H1 (cell line): ENCODE data around the gene PRPF6.

Experiments
- BACH1 ChIP-seq: IDR thresholded peaks from 2 replicates; pipeline ENCODE4 v1.6.1; 2012; ENCODE audit warnings: low read length, improper control_type of control experiment
- CTCF ChIP-seq, 3 experiments: IDR thresholded peaks; 1 replicate in 2 of 3; 2 replicates in 1 of 3; pipeline versions ENCODE4 v1.5.1 to v1.6.1; 2011; ENCODE audit warnings: low read length in 3 of 3, mild to moderate bottlenecking in 3 of 3, inconsistent platforms in 2 of 3, low read depth in 1 of 3, moderate library complexity in 1 of 3; ENCODE audit not compliant: insufficient read depth in 1 of 3; ENCODE audit errors: control extremely low read depth in 1 of 3
- EP300 ChIP-seq, 2 experiments: IDR thresholded peaks; 1 replicate in 1 of 2; 2 replicates in 1 of 2; pipeline ENCODE4 v1.6.1; 2011 to 2012; ENCODE audit warnings: low read depth in 2 of 2, low read length in 2 of 2, mild to moderate bottlenecking in 2 of 2, borderline replicate concordance in 1 of 2, inconsistent platforms in 1 of 2, moderate library complexity in 1 of 2
- EZH2 ChIP-seq: fragments of 200-600 bp; sonication (generic); IDR thresholded peaks from 2 replicates; pipeline ENCODE4 v1.7.1; 2012; ENCODE audit warnings: low read depth, mild to moderate bottlenecking, moderate library complexity, low read length, inconsistent platforms; ENCODE audit not compliant: severe bottlenecking
- GABPA ChIP-seq: IDR thresholded peaks from 2 replicates; pipeline ENCODE4 v1.6.1; 2011; ENCODE audit warnings: mild to moderate bottlenecking, low read length, moderate library complexity, borderline replicate concordance; ENCODE audit not compliant: insufficient read depth
- GTF2F1 ChIP-seq: IDR thresholded peaks from 2 replicates; pipeline ENCODE4 v1.6.1; 2012; ENCODE audit warnings: low read depth, low read length, improper control_type of control experiment, borderline replicate concordance
- HDAC2 ChIP-seq, 2 experiments: fragments of 300-600 bp in 1 of 2; sonication (generic) in 1 of 2; IDR thresholded peaks; 2 replicates each; pipeline ENCODE4 v1.6.1; 2011 to 2012; ENCODE audit warnings: low read depth in 2 of 2, low read length in 2 of 2, mild to moderate bottlenecking in 2 of 2, moderate library complexity in 2 of 2, borderline replicate concordance in 1 of 2, inconsistent platforms in 1 of 2
- JUND ChIP-seq: IDR thresholded peaks from 2 replicates; pipeline ENCODE4 v1.6.1; 2011; ENCODE audit warnings: mild to moderate bottlenecking, improper control_type of control experiment, low read length
- MAX ChIP-seq: IDR thresholded peaks from 2 replicates; pipeline ENCODE4 v1.6.1; 2012; ENCODE audit warnings: inconsistent platforms
- POLR2AphosphoS5 ChIP-seq: IDR thresholded peaks from 2 replicates; pipeline ENCODE4 v1.6.1; 2011; ENCODE audit warnings: low read depth, low read length
- SP2 ChIP-seq: IDR thresholded peaks from 2 replicates; pipeline ENCODE4 v1.6.1; 2012; ENCODE audit warnings: mild to moderate bottlenecking, low read length, inconsistent platforms
- SRF ChIP-seq: IDR thresholded peaks from 2 replicates; pipeline ENCODE4 v1.6.1; 2011; ENCODE audit warnings: mild to moderate bottlenecking, low read depth, low read length, moderate library complexity
- TAF1 ChIP-seq: IDR thresholded peaks from 2 replicates; pipeline ENCODE4 v1.6.1; 2011; ENCODE audit warnings: mild to moderate bottlenecking, low read depth, low read length
- ZNF274 ChIP-seq: IDR thresholded peaks from 2 replicates; pipeline ENCODE4 v1.7.0; 2012; ENCODE audit warnings: low read length, borderline replicate concordance; ENCODE audit errors: extremely low read depth

GRCh38 chr20:64033981-64034493 lies 53.1 kb downstream of the PRPF6 start:
- TF ChIP-seq GABPA = no peak
- TF ChIP-seq BACH1 = no peak
- TF ChIP-seq CTCF (IDR thresholded peaks at IDR 0.05; ENCODE audit: control extremely low read depth in 1 of 3, insufficient read depth in 1 of 3, low read depth in 1 of 3, low read length in 3 of 3) = no peak
- TF ChIP-seq EP300 (IDR thresholded peaks at IDR 0.05; ENCODE audit: borderline replicate concordance in 1 of 2, low read depth in 2 of 2, low read length in 2 of 2) = no peak
- no peak for TF ChIP-seq EZH2
- no peak for TF ChIP-seq JUND
- TF ChIP-seq HDAC2 (IDR thresholded peaks at IDR 0.05; ENCODE audit: borderline replicate concordance in 1 of 2, low read depth in 2 of 2, low read length in 2 of 2) = no peak
- TF ChIP-seq POLR2AphosphoS5 = no peak
- no peak for TF ChIP-seq GTF2F1
- no peak for TF ChIP-seq SRF
- no peak for TF ChIP-seq TAF1
- TF ChIP-seq MAX = no peak
- TF ChIP-seq SP2 = no peak
- no peak for TF ChIP-seq ZNF274
